HFFc6 (cell line): Measurements from ENCODE around the gene MYO15B. TPM values are rescaled to one million over a fixed set of nuclear protein-coding genes. Genes with fewer than 3 reads are reported as not detected.

Source experiments
- DNase-seq: peaks from one replicate; pipeline ENCODE4 v3.0.0-alpha.2; 2018
- H3K27ac Mint-ChIP-seq: 2 replicates; pipeline ENCODE4 v1.8.0; 2020; ENCODE audit warnings: mild to moderate bottlenecking, mixed read lengths
- H3K27me3 Mint-ChIP-seq: 2 replicates; pipeline ENCODE4 v1.8.0; 2021; ENCODE audit warnings: mild to moderate bottlenecking, moderate library complexity, mixed read lengths; ENCODE audit not compliant: insufficient read depth
- H3K36me3 Mint-ChIP-seq: 2 replicates; pipeline ENCODE4 v1.8.0; 2021; ENCODE audit warnings: low read depth, mixed read lengths
- H3K4me1 Mint-ChIP-seq: 2 replicates; pipeline ENCODE4 v1.8.0; 2020; ENCODE audit warnings: low read depth, mixed read lengths
- H3K4me3 Mint-ChIP-seq: 2 replicates; pipeline ENCODE4 v1.8.0; 2020; ENCODE audit warnings: mild to moderate bottlenecking, moderate library complexity, mixed read lengths
- H3K9me3 Mint-ChIP-seq: 2 replicates; pipeline ENCODE4 v1.8.0; 2020; ENCODE audit warnings: mild to moderate bottlenecking, mixed read lengths
- CTCF ChIP-seq: fragments of 200-600 bp; sonication (generic); IDR thresholded peaks from 2 replicates; pipeline ENCODE4 v1.5.0; 2021; ENCODE audit warnings: antibody characterized with exemption, mild to moderate bottlenecking
- total RNA-seq, 6 experiments: library from RNA; stranded (reverse); fragmentation: NEBNext Ultra II Directional; extraction: Animal tissue kit (Norgen Biotek cat#: 25700); gene quantifications; 2 replicates in 1 of 6; 3 replicates in 5 of 6; pipeline ENCODE4 v1.2.3, GENCODE V29; 2021

MYO15B gene
- total RNA-seq, 6 experiments from 2014 or later: 0.25 to 0.74 (median 0.41) TPM; not detected in 2

DNA sequence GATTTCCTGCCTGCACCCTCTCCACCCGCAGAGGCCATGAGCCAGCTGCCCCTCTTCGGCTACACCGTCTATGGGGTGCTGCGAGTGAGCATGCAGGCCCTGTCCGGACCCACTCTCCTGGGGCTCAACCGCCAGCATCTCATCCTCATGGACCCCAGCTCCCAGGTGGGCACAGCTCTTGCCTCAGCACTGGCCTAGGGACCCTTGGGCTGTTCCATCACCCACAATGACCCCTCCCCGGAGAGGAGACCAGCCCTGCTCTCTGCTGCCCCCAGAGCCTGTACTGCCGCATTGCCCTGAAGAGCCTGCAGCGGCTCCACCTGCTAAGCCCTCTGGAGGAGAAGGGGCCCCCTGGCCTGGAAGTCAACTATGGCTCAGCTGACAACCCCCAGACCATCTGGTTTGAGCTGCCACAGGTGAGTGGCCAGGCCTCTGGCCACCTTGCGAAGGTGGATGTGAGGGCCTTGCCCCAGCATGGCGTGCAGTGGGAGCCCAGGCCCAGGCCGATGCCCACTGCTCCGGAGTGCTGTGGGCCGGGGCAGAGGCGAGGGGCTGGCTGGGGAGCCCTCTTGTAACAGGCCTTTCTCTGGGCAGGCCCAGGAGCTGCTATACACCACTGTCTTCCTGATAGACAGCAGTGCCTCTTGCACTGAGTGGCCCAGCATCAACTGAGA, 38.4 kb downstream of the MYO15B start:
- H3K4me1 Mint-ChIP-seq: peaks cover 10% of the 10 kb centered on the region
- no peaks in the 10 kb centered on the region for H3K36me3 Mint-ChIP-seq
- no peak overlapping the region for H3K27ac Mint-ChIP-seq
- no peak overlapping the region for H3K4me3 Mint-ChIP-seq
- no peak for DNase-seq
- H3K27me3 Mint-ChIP-seq: peaks cover 4% of the 10 kb centered on the region; the same call in 1 of the 2 replicates
- peak; percentile 78 for TF ChIP-seq CTCF
- H3K9me3 Mint-ChIP-seq: no peaks in the 10 kb centered on the region

GRCh38 chr17:75626496-75627038, 39.0 kb downstream of the MYO15B start:
- peaks cover 10% of the 10 kb centered on the region for H3K4me1 Mint-ChIP-seq
- no peak overlapping the region for H3K4me3 Mint-ChIP-seq
- no peaks in the 10 kb centered on the region for H3K9me3 Mint-ChIP-seq
- no peak for DNase-seq
- H3K36me3 Mint-ChIP-seq: no peaks in the 10 kb centered on the region
- peaks cover 2% of the 10 kb centered on the region; the same call in 1 of the 2 replicates for H3K27me3 Mint-ChIP-seq
- no peak overlapping the region for H3K27ac Mint-ChIP-seq
- TF ChIP-seq CTCF: no peak

GRCh38 chr17:75627094-75627493, 39.5 kb downstream of the MYO15B start:
- no peaks in the 10 kb centered on the region for H3K9me3 Mint-ChIP-seq
- H3K4me3 Mint-ChIP-seq: no peak overlapping the region
- no peaks in the 10 kb centered on the region for H3K36me3 Mint-ChIP-seq
- peaks cover 7% of the 10 kb centered on the region for H3K4me1 Mint-ChIP-seq
- H3K27ac Mint-ChIP-seq: no peak overlapping the region
- no peaks in the 10 kb centered on the region; the same call in 1 of the 2 replicates for H3K27me3 Mint-ChIP-seq
- no peak for TF ChIP-seq CTCF
- no peak for DNase-seq

GRCh38 chr17:75628425-75628824, 40.8 kb downstream of the MYO15B start:
- no peak for DNase-seq
- no peak overlapping the region for H3K27ac Mint-ChIP-seq
- H3K36me3 Mint-ChIP-seq: no peaks in the 10 kb centered on the region
- no peak overlapping the region for H3K4me3 Mint-ChIP-seq
- no peak for TF ChIP-seq CTCF
- no peaks in the 10 kb centered on the region for H3K9me3 Mint-ChIP-seq
- H3K27me3 Mint-ChIP-seq: no peaks in the 10 kb centered on the region; the same call in 1 of the 2 replicates
- peaks cover 7% of the 10 kb centered on the region for H3K4me1 Mint-ChIP-seq

- Mint-ChIP-seq H3K27me3 (peaks cover 3% of the 10 kb centered on the region; the same call in 1 of the 2 replicates), H3K4me3 (no peak overlapping the region), H3K36me3 (no peaks in the 10 kb centered on the region)
Observed at GRCh38 chr17:75629157-75629556, 41.6 kb downstream of the MYO15B start.

More at GRCh38 chr17:75629157-75629556, 41.6 kb downstream of the MYO15B start:
- H3K4me1 Mint-ChIP-seq: peaks cover 15% of the 10 kb centered on the region
- no peaks in the 10 kb centered on the region for H3K9me3 Mint-ChIP-seq
- no peak for DNase-seq
- TF ChIP-seq CTCF: no peak
- no peak overlapping the region for H3K27ac Mint-ChIP-seq
